Measurements from ENCODE around the gene PRPF40B. TPM values are rescaled to one million over a fixed set of nuclear protein-coding genes. Genes with fewer than 3 reads are reported as not detected.
A peak's percentile ranks its signal among the peaks of the same experiment; 100 is the strongest.

The PRPF40B gene
- total RNA-seq, 1 donor from 2014 or later = 15.1 TPM

DNA sequence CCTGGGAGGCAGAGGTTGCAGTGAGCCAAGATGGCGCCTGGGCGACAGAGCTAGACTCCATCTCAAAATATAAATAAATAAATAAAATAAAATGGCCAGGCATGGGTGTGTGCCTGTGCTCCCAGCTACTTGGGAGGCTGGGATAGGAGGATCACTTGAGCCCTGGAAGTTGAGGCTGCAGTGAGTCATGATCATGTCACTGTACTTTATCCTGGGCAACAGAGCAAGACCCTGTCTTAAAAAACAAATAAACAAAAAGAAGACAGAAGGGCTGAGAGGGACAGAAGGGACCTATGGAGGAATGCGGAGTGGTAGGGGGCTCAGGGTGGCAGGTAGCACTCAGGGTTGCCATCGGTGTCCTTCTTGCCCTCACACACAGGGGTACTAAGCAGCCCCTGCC is 40.8 kb downstream of the PRPF40B start:
- no peaks in the 10 kb centered on the region for H3K9me3 Mint-ChIP-seq (ENCODE audit: low read depth)

DNA sequence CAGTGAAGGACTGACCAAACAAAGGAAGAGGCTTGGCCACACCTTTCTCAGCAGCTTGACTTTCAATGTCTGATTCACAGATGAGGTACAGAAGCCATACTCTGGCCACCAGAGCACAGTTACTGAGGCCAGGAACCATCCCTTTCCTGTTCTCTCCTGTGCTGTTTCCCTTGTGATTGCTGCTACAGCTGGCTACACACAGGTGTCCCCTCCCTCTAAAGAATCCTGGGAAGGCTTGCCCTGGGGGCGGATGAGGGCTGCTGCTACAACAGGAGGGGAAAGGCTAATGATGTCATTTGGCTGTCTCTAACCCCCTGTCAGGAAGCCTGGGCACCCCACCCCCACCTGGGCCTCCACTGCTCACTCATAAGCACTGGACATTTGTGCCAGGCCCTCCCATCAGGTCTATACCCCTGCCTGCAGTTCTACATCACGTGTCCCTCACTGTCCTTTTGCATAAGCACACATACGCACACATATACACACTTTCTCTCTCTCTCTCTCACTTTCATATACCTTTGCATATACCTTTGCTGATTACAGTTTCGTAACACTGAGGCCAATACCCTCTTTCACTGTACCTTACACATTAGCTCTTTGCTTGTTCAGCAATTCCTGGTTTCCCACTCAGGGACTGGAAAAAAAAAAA is 41.4 kb downstream of the PRPF40B start:
- Mint-ChIP-seq H3K27me3 (ENCODE audit: low read depth) (no peaks in the 10 kb centered on the region), H3K4me1 (ENCODE audit: low read depth) (peaks cover 78% of the 10 kb centered on the region), H3K4me3 (ENCODE audit: unreplicated experiment) (no peak overlapping the region), H3K36me3 (ENCODE audit: low read depth) (peaks cover 14% of the 10 kb centered on the region), H3K27ac (ENCODE audit: unreplicated experiment) (peak overlapping the region; percentile 98), H3K9me3 (ENCODE audit: low read depth) (no peaks in the 10 kb centered on the region)
- TF ChIP-seq, protein P1, sequence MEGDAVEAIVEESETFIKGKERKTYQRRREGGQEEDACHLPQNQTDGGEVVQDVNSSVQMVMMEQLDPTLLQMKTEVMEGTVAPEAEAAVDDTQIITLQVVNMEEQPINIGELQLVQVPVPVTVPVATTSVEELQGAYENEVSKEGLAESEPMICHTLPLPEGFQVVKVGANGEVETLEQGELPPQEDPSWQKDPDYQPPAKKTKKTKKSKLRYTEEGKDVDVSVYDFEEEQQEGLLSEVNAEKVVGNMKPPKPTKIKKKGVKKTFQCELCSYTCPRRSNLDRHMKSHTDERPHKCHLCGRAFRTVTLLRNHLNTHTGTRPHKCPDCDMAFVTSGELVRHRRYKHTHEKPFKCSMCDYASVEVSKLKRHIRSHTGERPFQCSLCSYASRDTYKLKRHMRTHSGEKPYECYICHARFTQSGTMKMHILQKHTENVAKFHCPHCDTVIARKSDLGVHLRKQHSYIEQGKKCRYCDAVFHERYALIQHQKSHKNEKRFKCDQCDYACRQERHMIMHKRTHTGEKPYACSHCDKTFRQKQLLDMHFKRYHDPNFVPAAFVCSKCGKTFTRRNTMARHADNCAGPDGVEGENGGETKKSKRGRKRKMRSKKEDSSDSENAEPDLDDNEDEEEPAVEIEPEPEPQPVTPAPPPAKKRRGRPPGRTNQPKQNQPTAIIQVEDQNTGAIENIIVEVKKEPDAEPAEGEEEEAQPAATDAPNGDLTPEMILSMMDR (IDR thresholded peaks at IDR 0.05) = no peak
- no peak for DNase-seq (ENCODE audit: low spot score)

More for the DNA sequence above, 40.8 kb downstream of the PRPF40B start:
- TF ChIP-seq, protein P1 (IDR thresholded peaks at IDR 0.05) = no peak
- peaks cover 79% of the 10 kb centered on the region for H3K4me1 Mint-ChIP-seq (ENCODE audit: low read depth)
- DNase-seq (ENCODE audit: low spot score) = no peak
- H3K27ac Mint-ChIP-seq (ENCODE audit: unreplicated experiment) = peak overlapping the region; percentile 98
- H3K36me3 Mint-ChIP-seq (ENCODE audit: low read depth) = peaks cover 16% of the 10 kb centered on the region
- H3K4me3 Mint-ChIP-seq (ENCODE audit: unreplicated experiment) = no peak overlapping the region
- H3K27me3 Mint-ChIP-seq (ENCODE audit: low read depth) = no peaks in the 10 kb centered on the region

DNA sequence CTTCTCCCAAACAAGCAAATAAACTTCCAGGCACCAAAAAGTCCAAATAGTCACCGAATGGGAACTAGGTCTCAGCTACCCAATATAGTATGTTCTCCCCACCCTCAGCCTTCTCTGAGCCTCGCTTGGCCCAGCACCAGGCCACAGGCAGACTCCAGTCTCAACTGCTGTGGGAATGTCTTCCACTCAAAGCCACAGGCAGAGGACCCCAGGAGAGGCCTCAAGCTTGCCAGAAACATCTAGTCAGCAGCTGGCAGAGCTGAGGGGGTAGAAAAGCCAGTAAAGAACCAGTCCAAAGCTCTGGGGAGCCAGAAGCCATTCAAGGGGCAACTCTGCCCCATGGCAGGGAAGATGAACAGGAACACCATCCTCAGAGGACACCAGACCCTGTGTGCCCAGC is 42.0 kb downstream of the PRPF40B start:
- Mint-ChIP-seq H3K36me3 (ENCODE audit: low read depth) (peaks cover 10% of the 10 kb centered on the region), H3K27ac (ENCODE audit: unreplicated experiment) (peak overlapping the region; percentile 98)

DNA sequence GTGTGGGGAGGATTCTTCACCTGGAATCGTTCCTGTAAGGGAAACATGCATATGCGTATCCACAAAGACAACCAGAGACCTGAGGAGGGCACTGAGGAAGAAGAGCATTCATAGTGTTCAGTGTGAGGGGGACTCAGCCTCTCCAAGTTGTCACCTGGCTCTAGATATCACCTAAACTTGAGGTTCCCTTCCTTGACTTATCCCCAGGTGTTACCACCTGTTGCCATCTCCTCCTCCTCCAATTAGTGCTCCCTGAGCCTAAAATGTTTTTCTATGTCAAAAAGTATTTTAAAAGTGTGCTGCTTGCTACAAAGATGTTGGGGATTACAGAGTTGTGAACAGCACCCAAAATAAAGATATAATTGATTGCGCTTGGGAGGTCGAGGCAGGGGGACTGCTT is 42.8 kb downstream of the PRPF40B start:
- peaks cover 8% of the 10 kb centered on the region for H3K36me3 Mint-ChIP-seq (ENCODE audit: low read depth)
- H3K4me1 Mint-ChIP-seq (ENCODE audit: low read depth) = peaks cover 80% of the 10 kb centered on the region
- no peak for DNase-seq (ENCODE audit: low spot score)
- no peaks in the 10 kb centered on the region for H3K27me3 Mint-ChIP-seq (ENCODE audit: low read depth)
- no peaks in the 10 kb centered on the region for H3K9me3 Mint-ChIP-seq (ENCODE audit: low read depth)
- H3K4me3 Mint-ChIP-seq (ENCODE audit: unreplicated experiment) = no peak overlapping the region
- TF ChIP-seq, protein P1 (IDR thresholded peaks at IDR 0.05) = no peak
- no peak overlapping the region for H3K27ac Mint-ChIP-seq (ENCODE audit: unreplicated experiment)

More for the DNA sequence above, 42.0 kb downstream of the PRPF40B start:
- Mint-ChIP-seq H3K4me1 (ENCODE audit: low read depth) (peaks cover 74% of the 10 kb centered on the region), H3K9me3 (ENCODE audit: low read depth) (no peaks in the 10 kb centered on the region), H3K27me3 (ENCODE audit: low read depth) (no peaks in the 10 kb centered on the region), H3K4me3 (ENCODE audit: unreplicated experiment) (no peak overlapping the region)
- TF ChIP-seq, protein P1 (IDR thresholded peaks at IDR 0.05) = no peak
- no peak for DNase-seq (ENCODE audit: low spot score)

DNA sequence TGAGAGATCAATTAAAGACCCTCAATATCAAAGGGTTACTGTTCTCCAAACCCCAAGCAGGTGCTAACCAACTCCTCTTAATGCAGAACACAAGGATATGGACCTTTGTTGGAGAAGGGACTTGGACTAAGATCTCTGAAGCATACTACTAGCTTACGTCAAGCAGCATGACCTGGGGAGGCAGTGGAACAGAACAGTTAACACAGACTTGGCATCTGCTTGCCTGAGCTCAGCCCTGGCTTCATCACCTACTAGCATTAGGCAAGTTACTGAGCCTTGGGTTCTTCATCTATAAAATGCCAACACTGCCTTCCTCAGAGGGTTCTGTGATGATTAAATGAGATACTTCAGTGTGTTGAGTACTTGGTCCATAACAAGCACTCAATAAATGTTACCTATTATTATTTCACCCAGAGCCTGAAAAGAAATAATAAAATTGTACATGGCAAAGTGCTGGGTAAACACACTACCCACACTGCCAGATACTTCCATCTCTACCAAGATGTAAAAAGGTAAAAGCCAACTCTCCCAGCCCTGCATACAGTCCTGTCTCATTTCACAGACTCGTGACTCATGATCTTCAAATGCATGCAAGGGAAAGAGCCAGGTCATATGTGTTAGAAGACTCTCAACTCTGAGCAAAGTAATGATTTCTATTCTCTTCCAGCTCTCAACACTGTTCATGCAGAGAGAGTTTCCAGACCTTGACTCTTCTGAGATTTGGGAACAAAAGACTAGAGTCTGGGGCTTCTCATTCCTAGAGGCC is 44.1 kb downstream of the PRPF40B start:
- H3K27ac Mint-ChIP-seq (ENCODE audit: unreplicated experiment) = peak overlapping the region; percentile 86
- no peaks in the 10 kb centered on the region for H3K27me3 Mint-ChIP-seq (ENCODE audit: low read depth)
- DNase-seq (ENCODE audit: low spot score) = no peak
- H3K4me3 Mint-ChIP-seq (ENCODE audit: unreplicated experiment) = no peak overlapping the region
- TF ChIP-seq, protein P1 (IDR thresholded peaks at IDR 0.05) = no peak
- H3K4me1 Mint-ChIP-seq (ENCODE audit: low read depth) = peaks cover 80% of the 10 kb centered on the region
- H3K36me3 Mint-ChIP-seq (ENCODE audit: low read depth) = peaks cover 2% of the 10 kb centered on the region
- no peaks in the 10 kb centered on the region for H3K9me3 Mint-ChIP-seq (ENCODE audit: low read depth)

Measured in chondrocyte (in vitro differentiated cells).